A673 (cell line): ENCODE data around the gene AGAP1. TPM values are rescaled to one million over a fixed set of nuclear protein-coding genes. Genes with fewer than 3 reads are reported as not detected.

Experiments
- BruUV-seq: library from RNA; stranded (reverse); fragments of 400-500 nt; replicated peaks from 2 replicates; lab custom pipeline; 2021; lab: Mats Ljungman, UMichigan
- CTCF ChIA-PET: fragments of 300-600 bp; sonication (Branson Sonifier 250); formaldehyde crosslinking; loops from one replicate; lab custom pipeline; 2022; ENCODE audit warnings: antibody characterized with exemption; lab: Charles Lee
- POLR2A ChIA-PET: fragments of 300-600 bp; sonication (Branson Sonifier 250); formaldehyde crosslinking; loops from one replicate; lab custom pipeline; 2022; ENCODE audit warnings: antibody characterized with exemption; ENCODE audit not compliant: low non-redundant PET; lab: Charles Lee
- DNase-seq: peaks from one replicate; pipeline ENCODE4 v3.0.0-alpha.2; 2015; ENCODE audit warnings: low spot score
- H3K27ac ChIP-seq: fragments of 200-600 bp; sonication (generic); 2 replicates; pipeline ENCODE4 v1.5.1; 2016; ENCODE audit warnings: mixed run types, low read depth, mild to moderate bottlenecking, mixed read lengths, antibody characterized with exemption, low read length; ENCODE audit not compliant: poor library complexity, severe bottlenecking
- H3K27me3 ChIP-seq: fragments of 200-600 bp; sonication (generic); replicated peaks from 2 replicates; pipeline ENCODE4 v1.6.1; 2017; ENCODE audit warnings: mixed run types, low read depth, mild to moderate bottlenecking, mixed read lengths, antibody characterized with exemption, low read length; ENCODE audit not compliant: insufficient read depth, poor library complexity
- H3K36me3 ChIP-seq: fragments of 200-600 bp; sonication (generic); 2 replicates; pipeline ENCODE4 v1.6.1; 2016; ENCODE audit warnings: mixed run types, mild to moderate bottlenecking, mixed read lengths, antibody characterized with exemption, low read length; ENCODE audit not compliant: insufficient read depth, poor library complexity, severe bottlenecking
- H3K4me1 ChIP-seq: fragments of 200-600 bp; sonication (generic); 2 replicates; pipeline ENCODE4 v1.6.1; 2017; ENCODE audit warnings: mixed run types, mild to moderate bottlenecking, mixed read lengths, antibody characterized with exemption, low read length; ENCODE audit not compliant: insufficient read depth, poor library complexity, severe bottlenecking
- H3K4me3 ChIP-seq: fragments of 200-600 bp; sonication (generic); 2 replicates; pipeline ENCODE4 v1.5.1; 2016; ENCODE audit warnings: low read depth, mixed run types, mild to moderate bottlenecking, mixed read lengths, low read length; ENCODE audit not compliant: poor library complexity, severe bottlenecking
- H3K9me3 ChIP-seq: fragments of 200-600 bp; sonication (generic); 2 replicates; pipeline ENCODE4 v1.6.1; 2016; ENCODE audit warnings: mixed run types, low read depth, mild to moderate bottlenecking, mixed read lengths, antibody characterized with exemption, low read length; ENCODE audit not compliant: poor library complexity, severe bottlenecking
- EZH2 ChIP-seq: fragments of 200-600 bp; sonication (generic); IDR thresholded peaks from 2 replicates; pipeline ENCODE4 v1.6.1; 2017; ENCODE audit warnings: borderline replicate concordance, low read depth, mild to moderate bottlenecking, mixed read lengths, antibody characterized with exemption, low read length; ENCODE audit not compliant: poor library complexity, severe bottlenecking
- intact Hi-C: fragments of 100-400 bp; cut with micrococcal nuclease; formaldehyde crosslinking; loops from one replicate; pipeline ENCODE4 v1.10.0; 2022; ENCODE audit not compliant: unreplicated experiment
- total RNA-seq: library from RNA; stranded (reverse); gene quantifications from 2 replicates; pipeline ENCODE4 v1.2.3, GENCODE V29; 2021
- TF ChIP-seq, protein P1 (sequence below): fragments of 300-800, 200-600 bp; sonication (generic); conservative IDR thresholded peaks from 2 replicates; pipeline ENCODE4 v1.5.1; 2017; ENCODE audit warnings: low read depth, mild to moderate bottlenecking, antibody characterized with exemption, low read length, moderate library complexity, mixed read lengths

The AGAP1 gene
- total RNA-seq, 1 experiment from 2014 or later, result 25.3 TPM

DNA sequence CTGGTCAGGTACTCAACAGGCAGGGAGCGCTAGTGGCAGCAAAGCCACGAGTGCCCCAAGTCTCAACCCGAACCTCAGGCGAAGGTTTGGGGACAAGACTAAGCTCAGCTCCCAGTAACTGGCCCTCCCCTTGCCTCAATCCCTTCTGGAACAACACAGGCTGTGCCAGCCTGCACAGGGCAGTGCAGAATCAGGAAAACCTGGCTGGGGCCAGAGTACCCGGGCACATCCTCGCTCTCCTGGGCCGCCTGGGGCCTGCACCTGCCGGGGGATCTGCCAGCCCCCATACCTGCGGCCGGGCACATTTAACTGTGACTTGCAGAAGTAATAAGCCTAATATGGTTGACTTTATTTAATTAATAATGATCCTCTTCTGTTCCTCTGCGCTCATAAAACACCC is 613.7 kb downstream of the AGAP1 start:
- POLR2A ChIA-PET, result no interaction called here
- CTCF ChIA-PET, result no interaction called here
- no peaks in the 10 kb centered on the region for H3K36me3 ChIP-seq
- H3K9me3 ChIP-seq, result no peaks in the 10 kb centered on the region
- no peak for TF ChIP-seq EZH2
- TF ChIP-seq, protein P1, sequence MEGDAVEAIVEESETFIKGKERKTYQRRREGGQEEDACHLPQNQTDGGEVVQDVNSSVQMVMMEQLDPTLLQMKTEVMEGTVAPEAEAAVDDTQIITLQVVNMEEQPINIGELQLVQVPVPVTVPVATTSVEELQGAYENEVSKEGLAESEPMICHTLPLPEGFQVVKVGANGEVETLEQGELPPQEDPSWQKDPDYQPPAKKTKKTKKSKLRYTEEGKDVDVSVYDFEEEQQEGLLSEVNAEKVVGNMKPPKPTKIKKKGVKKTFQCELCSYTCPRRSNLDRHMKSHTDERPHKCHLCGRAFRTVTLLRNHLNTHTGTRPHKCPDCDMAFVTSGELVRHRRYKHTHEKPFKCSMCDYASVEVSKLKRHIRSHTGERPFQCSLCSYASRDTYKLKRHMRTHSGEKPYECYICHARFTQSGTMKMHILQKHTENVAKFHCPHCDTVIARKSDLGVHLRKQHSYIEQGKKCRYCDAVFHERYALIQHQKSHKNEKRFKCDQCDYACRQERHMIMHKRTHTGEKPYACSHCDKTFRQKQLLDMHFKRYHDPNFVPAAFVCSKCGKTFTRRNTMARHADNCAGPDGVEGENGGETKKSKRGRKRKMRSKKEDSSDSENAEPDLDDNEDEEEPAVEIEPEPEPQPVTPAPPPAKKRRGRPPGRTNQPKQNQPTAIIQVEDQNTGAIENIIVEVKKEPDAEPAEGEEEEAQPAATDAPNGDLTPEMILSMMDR, result no peak
- no peaks in the 10 kb centered on the region for H3K27me3 ChIP-seq
- no peaks in the 10 kb centered on the region for H3K4me1 ChIP-seq
- intact Hi-C loops, result no loop called here
- no peak overlapping the region for H3K4me3 ChIP-seq
- no peak for DNase-seq
- BruUV-seq, result no TSS peak
- no peak overlapping the region for H3K27ac ChIP-seq

DNA sequence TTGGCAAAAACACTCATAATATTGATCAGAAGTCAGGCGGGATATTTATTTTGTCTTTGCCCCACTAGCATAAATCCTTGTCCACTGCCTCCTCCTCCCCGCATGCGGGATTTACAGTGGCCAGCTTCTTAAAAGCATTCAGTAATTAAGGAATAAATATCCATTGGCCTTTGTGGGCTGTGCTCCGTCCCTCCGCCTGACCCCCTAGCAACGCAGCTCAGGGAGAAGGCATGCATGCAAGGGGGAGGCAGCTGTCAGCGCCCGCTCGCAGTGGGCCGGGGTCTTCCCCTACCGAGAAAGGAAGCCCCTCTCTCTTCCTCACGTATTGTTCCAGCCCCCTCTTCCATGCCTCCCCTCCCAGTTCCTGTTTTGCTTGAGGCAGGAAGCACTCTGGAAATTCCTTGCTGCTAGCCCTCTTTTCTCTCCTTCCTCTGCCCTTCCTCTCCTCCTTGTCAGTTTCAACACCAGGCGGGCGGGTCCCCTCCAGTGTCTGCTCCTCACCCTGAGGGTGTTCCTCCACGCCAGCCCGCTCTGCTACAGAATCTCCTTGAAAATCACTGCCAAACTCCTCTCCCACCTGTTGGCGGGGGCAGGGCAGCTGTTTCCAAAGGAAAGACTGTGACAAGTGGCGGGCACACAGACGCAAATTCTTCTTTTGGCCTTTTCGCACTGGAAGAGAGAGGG is 614.2 kb downstream of the AGAP1 start:
- BruUV-seq, result no TSS peak
- no peaks in the 10 kb centered on the region for H3K9me3 ChIP-seq
- H3K36me3 ChIP-seq, result no peaks in the 10 kb centered on the region
- no peaks in the 10 kb centered on the region for H3K4me1 ChIP-seq
- no peak overlapping the region for H3K27ac ChIP-seq
- TF ChIP-seq, protein P1, result no peak
- TF ChIP-seq EZH2, result no peak
- ChIA-PET POLR2A (interaction anchor here (0.6 kb wide), 1 partner anchor 15 kb away, joined by 5 read pairs; no protein-coding TSS in a partner anchor), CTCF (no interaction called here)
- no peaks in the 10 kb centered on the region for H3K27me3 ChIP-seq
- no peak for DNase-seq
- no peak overlapping the region for H3K4me3 ChIP-seq
- intact Hi-C loops, result no loop called here

DNA sequence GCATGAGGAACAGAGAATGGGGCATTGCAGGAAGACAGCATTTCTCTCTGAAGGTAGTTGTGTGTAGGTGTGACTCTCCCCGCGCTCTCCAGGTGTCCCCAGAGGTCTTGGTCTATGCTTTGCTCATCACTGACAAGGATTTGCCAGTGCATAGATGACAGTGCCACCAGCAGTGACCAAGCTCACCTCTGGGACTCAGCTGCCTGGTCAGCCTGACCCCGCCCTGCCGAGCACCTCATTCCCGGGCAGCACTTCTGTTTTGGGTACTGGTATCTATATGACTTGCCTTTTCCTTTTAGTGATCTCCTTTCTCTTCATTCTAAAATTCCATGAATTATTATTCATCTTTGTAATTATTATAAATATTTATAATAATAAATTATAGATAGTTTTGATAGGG is 615.2 kb downstream of the AGAP1 start:
- Histone ChIP-seq H3K4me3 (no peak overlapping the region), H3K36me3 (no peaks in the 10 kb centered on the region), H3K9me3 (no peaks in the 10 kb centered on the region), H3K4me1 (no peaks in the 10 kb centered on the region), H3K27me3 (no peaks in the 10 kb centered on the region), H3K27ac (no peak overlapping the region)
- no TSS peak for BruUV-seq
- TF ChIP-seq, protein P1, result no peak
- TF ChIP-seq EZH2, result no peak
- ChIA-PET POLR2A (interaction anchor here (0.6 kb wide), 1 partner anchor 14 kb away, joined by 5 read pairs; no protein-coding TSS in a partner anchor), CTCF (no interaction called here)
- intact Hi-C loops, result no loop called here
- DNase-seq, result no peak
